DND-41 (cell line): ENCODE measurements around the gene MYCBP2.

Experiments used
- CTCF ChIP-seq: IDR thresholded peaks from 2 replicates; pipeline ENCODE4 v1.5.1; 2012; ENCODE audit warnings: borderline replicate concordance, low read length, moderate library complexity, mild to moderate bottlenecking; ENCODE audit not compliant: poor library complexity, severe bottlenecking; ENCODE audit errors: extremely low read depth
- EZH2 ChIP-seq: IDR thresholded peaks from 3 replicates; pipeline ENCODE4 v1.6.1; 2012; ENCODE audit warnings: borderline replicate concordance, low read depth, mild to moderate bottlenecking, moderate library complexity, low read length, inconsistent platforms; ENCODE audit not compliant: severe bottlenecking

- TF ChIP-seq CTCF, result no peak
- no peak for TF ChIP-seq EZH2
Measured at GRCh38 chr13:77338961-77339401, 12.1 kb upstream of the MYCBP2 start.
